T-helper 1 cell (primary cell): ENCODE data around the gene POLE.

Experiments
- DNase-seq, 5 donors: peaks; one replicate each; pipeline ENCODE4 v3.0.0-alpha.2; 2012 to 2020
- total RNA-seq, 4 donors: gene quantifications; one replicate each; lab custom pipeline; 2026; lab: John Stamatoyannopoulos, UW

The POLE gene
- total RNA-seq, result 60.7 to 122 (median 102) reads per million in 4 donors

DNA sequence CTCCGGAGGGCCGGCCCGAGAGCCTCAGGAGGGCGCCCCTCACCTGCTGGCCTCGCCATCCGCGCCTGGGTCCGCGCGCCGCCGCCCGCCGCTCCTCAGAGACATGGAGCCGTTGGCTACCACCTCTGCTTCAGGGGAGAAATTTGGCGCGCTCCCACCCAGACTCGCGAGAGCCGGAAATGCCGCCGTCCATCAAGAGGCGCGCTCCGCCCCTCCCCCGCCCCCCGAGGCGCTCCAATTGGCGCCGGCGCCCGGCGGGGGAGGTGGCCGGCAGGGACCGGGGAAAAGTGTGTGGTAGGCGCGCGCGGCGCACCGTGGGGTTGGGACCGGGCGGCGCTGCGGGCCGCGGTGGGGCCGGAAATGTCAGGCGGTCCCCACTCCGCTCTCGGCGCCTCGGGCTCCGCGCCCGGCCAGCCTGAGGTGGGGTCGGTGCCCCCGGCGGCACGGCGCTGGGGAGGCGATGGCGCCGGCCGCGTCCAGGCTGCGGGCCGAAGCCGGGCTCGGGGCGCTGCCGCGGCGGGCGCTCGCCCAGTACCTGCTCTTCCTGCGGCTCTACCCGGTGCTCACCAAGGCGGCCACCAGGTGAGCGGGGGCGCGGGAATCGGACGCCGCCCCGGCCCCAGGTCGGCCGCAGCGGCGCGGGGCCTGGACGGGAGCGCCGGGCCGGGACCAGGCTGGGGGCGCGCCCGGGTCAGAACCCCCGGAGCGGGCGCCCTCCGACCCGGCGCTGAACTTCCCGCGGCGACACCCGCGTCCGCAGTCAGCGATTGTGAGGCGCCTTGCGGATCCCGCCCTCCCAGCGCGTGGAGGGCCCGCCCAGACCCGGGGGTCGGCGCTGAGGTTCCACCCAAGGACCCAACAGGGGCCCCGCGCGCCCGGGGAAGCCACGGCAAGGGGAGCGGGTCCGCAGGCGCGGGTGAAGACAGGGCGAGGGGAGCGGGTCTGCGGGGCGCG is at the start of gene POLE, which contains the start of gene PXMP2:
POLE (minus strand) TSS at position 132 of the 954 bp plus-strand sequence; CDS start at position 105, 27 bp downstream.
PXMP2 (plus strand) TSS at position 377 of the 954 bp plus-strand sequence; CDS start at position 461, 84 bp downstream.
- peak; percentile 84 to 96 (median 88) for DNase-seq

DNA sequence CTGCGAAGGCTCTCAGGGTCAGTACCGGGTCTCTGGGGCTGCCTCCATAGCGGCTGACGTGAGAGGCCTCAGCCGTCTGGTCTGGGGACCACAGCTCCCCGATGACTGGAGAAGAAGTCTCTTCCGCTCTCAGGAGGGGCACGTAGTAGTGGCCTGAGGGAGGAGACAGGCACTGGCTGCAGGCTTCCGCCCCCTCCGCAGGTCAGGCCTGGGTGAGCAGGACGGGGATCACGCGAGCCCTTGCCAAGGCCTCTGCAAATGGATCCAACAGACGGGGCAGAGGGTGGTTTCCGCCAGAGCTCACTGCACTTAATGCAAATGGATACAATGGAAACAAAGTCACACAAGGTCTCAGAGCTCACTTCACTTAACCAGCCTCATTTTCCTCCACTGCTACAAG is 49.8 kb upstream of the POLE start:
- no peak for DNase-seq

DNA sequence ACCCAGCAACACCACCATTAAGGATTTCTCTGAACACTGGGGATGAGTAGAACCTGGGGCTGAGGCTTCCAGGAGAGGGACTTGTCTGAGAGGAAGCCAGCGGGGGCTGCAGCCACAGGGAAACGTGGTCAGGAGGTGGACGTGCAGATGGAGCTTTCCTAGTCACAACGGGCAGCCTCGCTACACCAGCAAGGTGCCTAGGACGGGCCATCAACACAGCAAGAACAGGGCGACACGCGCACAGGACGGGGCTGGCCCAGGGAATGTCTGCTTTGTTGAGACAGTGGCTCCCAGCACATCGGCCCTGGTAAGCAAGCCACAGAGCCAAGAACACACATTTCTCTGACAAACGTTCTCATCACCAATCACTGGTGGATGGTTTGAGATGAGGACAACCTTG is 49.2 kb upstream of the POLE start:
- DNase-seq, result no peak

DNA sequence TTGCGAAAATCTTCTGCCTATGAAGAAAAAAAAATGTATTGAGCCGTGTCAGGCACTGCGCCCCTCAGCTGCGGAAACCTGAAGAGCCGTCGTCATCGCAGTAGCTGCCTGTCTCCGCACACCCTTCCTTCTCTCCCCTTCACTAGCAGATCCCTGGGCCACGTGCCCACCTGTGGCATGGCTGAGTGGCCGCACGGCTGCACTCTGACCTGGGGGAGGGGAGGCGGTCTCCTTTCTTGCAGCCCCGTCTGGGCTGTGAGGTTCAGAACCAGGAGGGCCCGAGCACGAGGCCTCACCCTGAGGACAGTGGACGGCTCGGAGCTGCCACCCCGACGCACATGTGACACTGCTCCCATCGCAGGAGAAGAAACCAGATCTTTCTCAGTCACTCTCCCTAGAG is 48.4 kb upstream of the POLE start:
- DNase-seq, result no peak

DNA sequence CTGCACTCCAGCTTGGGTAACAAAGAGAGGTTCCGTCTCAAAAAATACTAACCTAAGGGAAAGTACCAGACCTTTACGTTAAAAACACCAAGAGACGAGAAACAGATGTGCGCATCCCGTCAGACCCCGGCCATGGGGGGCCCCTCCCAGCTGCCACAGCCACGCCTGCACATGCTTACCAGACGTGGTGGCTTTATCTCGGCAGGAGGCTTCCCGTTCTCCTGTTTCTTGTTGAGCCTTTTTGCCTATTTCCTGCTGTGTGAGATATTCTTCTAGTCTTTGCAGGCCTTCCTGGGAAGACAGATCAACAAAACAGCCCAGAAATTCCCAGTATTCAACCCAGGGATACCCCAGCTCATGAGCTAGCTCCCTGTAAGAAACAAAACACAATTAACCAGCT is 47.1 kb upstream of the POLE start:
- no peak for DNase-seq

GRCh38 chr12:132731574-132731973 is 44.4 kb upstream of the POLE start:
- no peak for DNase-seq

- no peak for DNase-seq
Measured at GRCh38 chr12:132730353-132730752, 43.2 kb upstream of the POLE start.

DNA sequence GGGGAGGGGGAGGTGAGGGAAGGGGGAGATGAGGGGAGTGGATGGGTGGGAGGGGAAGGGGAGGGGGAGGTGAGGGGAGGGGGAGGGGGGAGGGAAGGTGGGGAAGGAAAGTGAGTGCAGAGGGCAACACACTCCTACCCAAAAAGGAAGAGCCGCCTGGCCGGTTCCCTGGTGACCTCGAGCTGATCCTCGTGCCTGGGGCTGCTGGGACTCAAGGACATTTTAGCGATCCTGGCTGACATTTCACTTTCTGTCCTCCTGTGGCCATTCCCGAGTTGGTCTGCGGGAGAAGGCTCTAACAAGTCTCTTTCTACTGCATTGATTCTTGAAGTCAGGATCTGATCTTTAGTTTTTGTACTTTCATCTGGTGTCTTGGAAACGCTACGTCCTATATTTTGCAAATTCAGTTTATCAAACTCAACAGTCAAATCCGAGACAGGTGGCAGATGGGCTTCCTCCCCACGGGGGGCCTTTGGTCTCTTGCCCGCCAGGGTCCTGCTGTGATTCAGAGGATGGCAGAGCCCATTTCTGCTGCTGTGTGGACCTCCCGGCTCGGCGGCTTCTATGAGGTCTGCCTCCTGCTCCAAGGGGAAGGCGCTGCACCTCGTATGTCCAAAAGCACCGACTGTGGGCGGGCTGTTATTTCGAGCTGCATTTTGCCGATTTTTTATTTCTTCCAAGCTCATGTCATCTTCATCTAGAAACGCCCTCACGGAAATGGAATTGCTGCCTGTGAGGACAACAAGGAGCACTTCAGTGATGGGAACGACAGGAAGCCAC is 42.6 kb upstream of the POLE start:
- no peak for DNase-seq

- DNase-seq, result no peak
Measured at GRCh38 chr12:132728502-132728901, 41.4 kb upstream of the POLE start.

GRCh38 chr12:132727091-132727794 is 40.1 kb upstream of the POLE start:
- DNase-seq, result no peak

- no peak for DNase-seq
Measured at GRCh38 chr12:132726386-132726785, 39.2 kb upstream of the POLE start.

- DNase-seq, result no peak
Measured at GRCh38 chr12:132724506-132725241, 37.5 kb upstream of the POLE start.

- DNase-seq, result no peak
Measured at GRCh38 chr12:132723764-132724140, 36.6 kb upstream of the POLE start.

- no peak for DNase-seq
Measured at GRCh38 chr12:132723015-132723763, 36.0 kb upstream of the POLE start.

DNA sequence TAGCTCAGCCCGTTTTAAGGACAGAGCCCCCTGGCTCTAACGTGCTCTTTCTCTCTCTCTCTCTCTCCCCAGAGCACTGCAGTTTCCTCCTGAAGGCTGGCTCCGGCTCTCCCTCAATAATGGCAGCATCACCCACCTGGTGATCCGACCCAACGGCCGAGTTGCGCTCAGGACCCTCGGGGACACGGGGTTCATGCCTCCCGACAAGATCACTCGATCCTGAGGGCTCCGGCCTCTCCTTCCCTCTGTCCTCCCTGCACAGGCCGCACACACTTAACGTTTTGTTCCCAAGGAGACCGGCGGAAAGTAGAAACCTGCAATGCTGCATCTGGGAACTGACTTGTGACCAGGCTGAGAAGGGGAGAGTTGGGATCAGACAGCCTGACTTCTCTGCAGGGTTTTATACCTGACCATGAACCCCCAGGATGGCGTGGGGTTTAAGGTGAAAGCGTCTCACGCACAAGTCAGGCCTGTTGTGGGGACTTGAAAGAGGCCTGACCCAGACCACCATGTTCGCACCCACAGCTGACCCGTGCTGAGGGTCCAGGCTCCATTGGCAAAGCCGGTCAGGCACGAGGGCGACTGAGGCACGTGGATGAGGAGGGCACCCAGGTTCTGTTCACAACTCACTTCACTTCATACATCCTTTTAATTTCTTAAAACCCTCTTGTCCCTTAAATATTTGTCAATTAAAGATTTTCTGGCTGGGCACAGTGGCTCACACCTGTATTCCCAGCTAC is 33.6 kb upstream of the POLE start:
- DNase-seq, result no peak

- DNase-seq, result no peak
Measured at GRCh38 chr12:132719954-132720324, 32.8 kb upstream of the POLE start.

GRCh38 chr12:132719141-132719953 is 32.2 kb upstream of the POLE start:
- DNase-seq, result no peak

- no peak for DNase-seq
Measured at GRCh38 chr12:132718644-132719043, 31.5 kb upstream of the POLE start.

GRCh38 chr12:132717531-132718387 is 30.6 kb upstream of the POLE start:
- DNase-seq, result no peak
